CD4-positive, alpha-beta T cell treated with Interleukin-15 for 4 hours (primary cell): Measurements from ENCODE around the gene RBMS3.

Experiments used
- DNase-seq: peaks from one replicate; pipeline ENCODE4 v3.0.0-alpha.2; 2020; ENCODE audit warnings: low spot score

Gene RBMS3

GRCh38 chr3:29686889-29687592 lies 406.2 kb downstream of the RBMS3 start:
- DNase-seq = no peak

GRCh38 chr3:29690686-29691353 lies 409.9 kb downstream of the RBMS3 start:
- no peak for DNase-seq

DNA sequence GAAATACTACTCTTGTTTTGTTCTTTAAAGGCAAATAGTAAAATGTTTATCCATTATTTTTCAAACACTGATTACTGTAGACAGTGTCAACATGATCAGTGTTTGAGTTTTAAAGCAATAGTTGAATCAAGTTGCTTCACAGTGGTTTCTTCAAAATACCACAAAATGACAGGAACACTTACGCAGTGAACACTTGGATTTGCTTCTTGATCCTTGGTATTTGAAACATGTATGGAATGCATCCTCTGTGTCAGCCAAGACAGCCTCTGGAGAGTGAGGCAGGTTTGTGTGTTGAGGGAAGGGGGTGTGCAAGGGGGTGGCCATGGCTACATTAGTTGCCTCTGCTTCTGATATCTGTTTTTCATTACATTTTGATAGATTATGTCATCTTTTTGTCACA lies 413.0 kb downstream of the RBMS3 start:
- DNase-seq = no peak

DNA sequence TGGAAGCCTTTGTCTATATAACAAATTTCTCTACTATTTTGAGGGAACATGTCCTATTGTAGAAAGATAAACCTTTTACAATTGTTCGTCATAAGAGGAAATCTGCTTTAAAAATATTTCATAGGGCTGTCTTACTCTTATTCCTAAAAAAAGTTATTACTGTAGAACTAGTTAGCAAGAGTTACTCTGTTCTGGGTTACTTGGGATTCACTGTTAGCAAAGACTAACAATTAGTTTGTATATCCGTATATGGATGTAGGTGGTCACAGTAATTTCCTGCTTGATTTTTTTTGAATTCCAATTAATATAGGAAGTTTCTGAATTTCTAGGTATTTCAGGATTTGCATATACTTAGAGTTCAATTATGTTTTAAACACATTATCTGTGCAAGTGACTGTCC lies 413.5 kb downstream of the RBMS3 start:
- DNase-seq = no peak

- DNase-seq = no peak
Observed at GRCh38 chr3:29694783-29695182, 413.9 kb downstream of the RBMS3 start.

GRCh38 chr3:29695201-29695600 lies 414.3 kb downstream of the RBMS3 start:
- no peak for DNase-seq

DNA sequence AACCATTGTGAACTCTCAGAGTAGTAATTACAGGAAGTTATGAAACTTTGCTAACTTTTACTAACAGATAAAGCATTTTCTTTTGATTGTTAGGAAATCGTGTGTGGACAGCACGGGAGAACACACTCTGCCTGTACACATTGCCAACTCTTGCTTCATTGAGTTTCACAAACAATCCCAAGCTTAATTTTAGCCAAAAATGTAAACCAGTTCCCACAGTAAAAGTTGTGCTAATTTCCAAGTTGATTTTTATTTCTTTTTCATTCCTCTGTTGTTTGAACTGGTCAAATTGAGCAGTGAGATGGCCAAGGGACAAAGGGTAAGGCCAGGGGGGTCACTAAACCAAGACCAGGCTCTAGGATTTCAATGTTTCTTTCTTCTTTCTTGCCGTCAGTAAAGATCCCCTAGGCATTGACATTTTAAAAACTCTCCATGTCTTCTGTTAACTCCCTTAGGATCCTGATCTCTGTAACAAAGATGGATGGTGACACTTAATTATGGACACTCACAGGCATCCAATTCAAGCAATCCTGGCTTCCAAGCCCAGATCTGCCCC lies 414.9 kb downstream of the RBMS3 start:
- no peak for DNase-seq

DNA sequence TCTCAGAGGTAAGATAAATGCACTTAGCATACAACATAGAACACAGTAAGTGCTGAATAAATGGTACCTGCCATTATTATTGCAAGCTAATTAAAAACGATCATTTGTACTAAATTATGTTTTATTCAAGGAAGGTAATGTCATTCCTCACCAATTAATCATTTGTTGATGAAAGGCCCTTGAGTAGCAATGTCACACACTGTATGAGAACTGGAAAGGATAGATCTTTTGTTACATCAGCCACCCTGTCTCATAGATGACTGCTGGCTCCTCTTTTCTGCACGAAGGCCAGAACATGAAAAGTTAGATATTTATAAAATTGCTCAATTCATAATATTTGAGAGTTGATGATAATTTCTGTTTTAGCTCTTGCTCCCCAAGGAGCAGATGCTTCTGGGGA lies 415.4 kb downstream of the RBMS3 start:
- no peak for DNase-seq

GRCh38 chr3:29697989-29698388 lies 417.1 kb downstream of the RBMS3 start:
- DNase-seq = no peak

DNA sequence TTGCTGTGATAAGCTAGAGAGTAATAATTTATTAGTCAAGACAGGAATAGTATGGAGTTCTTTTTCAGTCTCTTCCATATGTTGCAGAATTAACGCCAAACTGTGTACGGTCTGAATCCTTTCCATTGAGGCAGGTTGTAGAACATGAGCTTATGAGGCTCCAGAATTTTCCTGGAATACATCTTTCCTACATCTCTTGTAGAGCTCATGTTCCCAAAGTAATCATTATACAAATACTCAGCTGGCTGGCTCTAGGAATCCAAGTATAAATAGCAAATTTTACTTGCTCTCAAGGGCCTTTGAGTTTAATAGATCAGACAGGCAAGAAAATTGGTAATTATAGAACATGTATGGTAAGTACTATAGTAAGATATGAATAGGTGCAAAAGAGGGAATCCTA lies 419.4 kb downstream of the RBMS3 start:
- DNase-seq = no peak

DNA sequence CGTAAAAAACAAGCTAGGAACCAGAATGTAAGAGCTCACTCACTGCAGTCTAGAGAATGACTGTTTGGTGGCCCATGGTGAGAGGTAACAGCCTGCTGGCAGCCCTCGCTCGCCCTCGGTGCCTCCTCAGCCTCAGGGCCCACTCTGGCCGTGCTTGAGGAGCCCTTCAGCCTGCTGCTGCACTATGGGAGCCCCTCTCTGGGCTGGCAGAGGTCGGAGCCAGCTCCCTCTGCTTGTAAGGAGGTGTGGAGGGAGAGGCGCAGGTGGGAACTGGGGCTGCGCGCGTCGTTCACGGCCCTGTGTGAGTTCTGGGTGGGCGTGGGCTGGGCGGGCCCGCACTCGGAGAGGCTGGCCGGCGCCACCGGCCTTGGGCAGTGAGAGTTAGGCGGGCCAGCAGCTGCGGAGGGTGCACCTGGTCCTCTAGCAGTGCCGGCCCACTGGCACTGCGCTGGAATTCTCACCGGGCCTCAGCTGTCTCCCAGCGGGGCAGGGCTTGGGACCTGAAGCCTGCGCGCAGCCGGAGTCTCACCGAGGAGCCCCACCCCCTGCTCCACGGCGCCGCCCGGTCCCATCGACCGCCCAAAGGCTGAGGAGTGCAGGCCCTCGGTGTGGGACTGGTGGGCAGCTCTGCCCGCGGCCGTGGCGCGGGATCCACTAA lies 420.6 kb downstream of the RBMS3 start:
- DNase-seq = no peak

GRCh38 chr3:29705906-29706844 lies 425.3 kb downstream of the RBMS3 start:
- DNase-seq = no peak

GRCh38 chr3:29708884-29709283 lies 428.0 kb downstream of the RBMS3 start:
- DNase-seq = no peak

DNA sequence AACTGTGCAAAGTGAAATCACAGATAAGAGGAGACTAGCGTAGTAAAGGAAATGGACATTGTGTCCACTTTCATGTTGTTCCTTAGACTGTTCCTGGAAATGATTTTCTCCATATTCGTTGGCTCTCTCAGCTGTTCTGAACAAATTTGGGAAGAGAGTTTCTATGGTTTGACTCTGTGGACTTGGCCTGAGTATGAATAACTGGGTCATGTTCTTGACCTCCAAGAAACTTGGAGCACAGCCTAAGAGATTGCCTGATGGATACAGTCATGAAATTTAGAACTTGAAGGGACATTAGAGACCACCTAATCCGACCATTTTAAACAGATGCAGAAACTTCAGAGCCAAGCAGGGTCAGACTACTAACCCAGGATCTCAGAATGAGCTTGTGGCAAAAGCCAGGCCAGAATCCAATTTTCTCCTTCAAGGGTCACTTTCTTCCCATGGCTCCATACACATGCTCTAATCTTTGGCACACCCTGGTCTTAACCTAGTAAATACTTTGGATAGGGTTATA lies 430.4 kb downstream of the RBMS3 start:
- no peak for DNase-seq

- no peak for DNase-seq
Observed at GRCh38 chr3:29716213-29716612, 435.3 kb downstream of the RBMS3 start.

DNA sequence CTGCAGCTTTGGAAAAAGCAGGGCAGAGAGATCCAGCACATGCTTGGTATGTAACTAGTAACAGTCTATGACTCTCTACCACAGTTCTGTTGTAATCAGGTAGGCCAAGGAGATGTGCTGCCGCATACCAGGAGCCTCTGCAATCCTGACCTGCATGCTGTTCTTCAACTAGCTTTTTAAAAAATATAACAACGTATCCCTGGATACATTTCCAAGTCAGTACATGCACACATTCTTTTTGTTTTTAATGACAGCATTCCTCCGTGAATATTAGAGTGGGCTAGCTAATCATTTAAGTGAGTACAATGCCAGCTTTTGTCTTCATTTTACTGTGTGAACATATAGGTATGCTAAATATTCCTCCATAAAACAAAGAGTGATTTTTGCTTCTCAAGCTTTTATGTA lies 437.8 kb downstream of the RBMS3 start:
- DNase-seq = no peak

DNA sequence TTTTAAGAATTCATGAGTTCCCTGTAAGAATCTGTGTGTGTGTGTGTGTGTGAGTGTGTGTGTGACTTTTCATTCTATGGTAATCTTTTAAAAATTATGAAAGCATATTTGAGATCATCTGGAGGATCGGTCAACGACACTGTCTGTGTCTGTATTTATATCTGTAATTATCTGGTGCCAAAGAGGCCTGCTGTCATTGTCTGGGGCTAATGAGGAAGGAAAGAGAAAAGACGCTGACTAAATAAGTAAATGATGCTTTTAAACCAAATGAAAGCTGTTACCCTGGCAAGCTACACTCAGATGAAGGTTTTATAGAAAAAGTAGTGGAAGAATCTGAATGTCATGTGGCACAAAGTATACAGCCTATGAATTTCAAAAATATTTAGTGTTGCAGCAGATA lies 439.8 kb downstream of the RBMS3 start:
- DNase-seq = no peak

GRCh38 chr3:29721789-29722188 lies 440.9 kb downstream of the RBMS3 start:
- DNase-seq = no peak

DNA sequence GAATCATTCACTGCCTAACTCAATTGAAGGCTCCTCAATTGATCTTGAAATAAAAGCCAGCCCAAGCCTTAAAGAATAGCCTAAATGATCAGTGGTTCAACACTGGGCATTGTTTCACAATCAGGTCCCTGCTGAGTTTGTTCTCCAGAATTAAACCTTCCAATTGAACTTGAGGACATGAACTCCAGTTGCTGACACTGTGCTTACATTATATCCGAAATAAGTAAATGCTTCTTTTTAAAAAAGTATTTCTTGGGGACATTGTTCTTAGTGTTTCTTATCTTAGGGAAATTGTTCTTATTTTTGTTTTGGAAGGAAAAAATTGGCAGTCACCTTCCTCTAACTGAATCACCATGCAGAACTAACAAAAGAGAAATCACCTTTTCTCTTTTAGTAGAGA lies 450.2 kb downstream of the RBMS3 start:
- no peak for DNase-seq

DNA sequence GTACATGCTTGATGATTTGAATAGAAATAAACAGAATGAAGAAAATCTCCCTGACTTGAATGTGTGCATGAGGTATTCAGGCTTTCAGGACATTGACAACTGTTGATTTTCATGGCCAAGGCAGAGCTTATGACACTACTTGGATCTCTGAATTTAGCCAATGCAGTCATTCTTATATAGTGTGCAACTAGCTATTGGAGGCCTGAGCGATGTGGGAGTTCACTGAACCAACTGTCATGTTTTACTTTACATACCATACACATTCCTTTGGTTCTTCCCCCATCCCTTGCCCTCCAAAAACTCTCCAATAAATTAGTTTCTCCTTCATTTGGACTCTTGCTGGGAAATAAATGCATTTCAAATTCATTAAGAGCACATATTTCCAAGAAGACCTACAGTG lies 460.4 kb downstream of the RBMS3 start:
- no peak for DNase-seq

DNA sequence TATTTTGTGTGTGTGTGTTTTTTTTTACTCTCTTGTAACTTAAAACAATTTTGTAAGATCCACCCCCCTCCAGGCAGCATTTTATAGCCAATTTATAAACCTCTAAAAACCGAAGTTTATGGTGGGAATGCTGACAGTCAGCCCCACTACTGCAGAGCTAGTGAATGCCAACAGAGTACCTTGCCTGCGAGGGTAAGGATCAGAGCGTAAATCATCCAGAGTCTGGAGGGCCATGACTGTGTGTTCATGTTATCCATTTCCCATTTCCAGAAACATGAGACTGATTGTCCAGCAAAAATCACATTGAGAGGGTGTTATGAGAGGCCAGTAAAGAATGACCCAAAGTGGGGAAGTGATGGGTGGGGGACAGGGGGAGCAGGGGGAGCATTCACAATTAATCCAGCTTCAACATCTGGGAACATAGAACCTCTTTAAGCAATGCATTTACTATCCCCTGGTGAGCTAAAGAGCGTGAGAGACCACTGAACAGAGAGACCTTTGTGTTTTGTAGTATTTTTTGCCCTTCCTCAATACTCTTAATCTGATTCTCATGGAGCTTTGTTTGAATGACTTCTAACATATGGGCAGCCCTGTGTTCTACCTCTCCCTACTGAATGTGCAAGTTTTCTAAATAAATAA lies 464.5 kb downstream of the RBMS3 start:
- DNase-seq = no peak
